Neuronal stem cell (in vitro differentiated cells): ENCODE measurements around the gene EGFL8.

Source experiments
- DNase-seq: peaks from one replicate; pipeline ENCODE4 v3.0.0-alpha.2; 2013; ENCODE audit warnings: low spot score
- H2AFZ ChIP-seq: one replicate; pipeline ENCODE4 v1.6.1; 2013; ENCODE audit warnings: mild to moderate bottlenecking, low read length, inconsistent platforms
- H2AK5ac ChIP-seq: 2 replicates; pipeline ENCODE4 v1.6.1; 2013; ENCODE audit warnings: low read depth, mild to moderate bottlenecking, inconsistent platforms, low read length, moderate library complexity, mixed read lengths
- H2BK120ac ChIP-seq: 2 replicates; pipeline ENCODE4 v1.6.1; 2013; ENCODE audit warnings: low read depth, mild to moderate bottlenecking, inconsistent platforms, low read length, moderate library complexity, mixed read lengths
- H2BK12ac ChIP-seq: one replicate; pipeline ENCODE4 v1.6.1; 2013; ENCODE audit warnings: low read length, inconsistent platforms
- H2BK15ac ChIP-seq: 2 replicates; pipeline ENCODE4 v1.6.1; 2013; ENCODE audit warnings: mild to moderate bottlenecking, low read length, inconsistent platforms, mixed read lengths
- H2BK5ac ChIP-seq: one replicate; pipeline ENCODE4 v1.6.1; 2013; ENCODE audit warnings: inconsistent platforms, mild to moderate bottlenecking, low read length, moderate library complexity
- H3K14ac ChIP-seq: one replicate; pipeline ENCODE4 v1.6.1; 2013; ENCODE audit warnings: low read length, inconsistent platforms
- H3K18ac ChIP-seq: 2 replicates; pipeline ENCODE4 v1.6.1; 2013; ENCODE audit warnings: low read length, inconsistent platforms
- H3K23ac ChIP-seq: 2 replicates; pipeline ENCODE4 v1.6.1; 2013; ENCODE audit warnings: low read depth, mild to moderate bottlenecking, mixed read lengths, low read length, inconsistent platforms; ENCODE audit not compliant: poor library complexity
- H3K27ac ChIP-seq: replicated peaks from 3 replicates; pipeline ENCODE4 v1.5.1; 2013; ENCODE audit warnings: low read length, inconsistent platforms
- H3K27me3 ChIP-seq, 3 experiments: 2 replicates each; pipeline ENCODE4 v1.6.1; 2013; ENCODE audit warnings: low read length in 3 of 3, mild to moderate bottlenecking in 2 of 3, inconsistent platforms in 1 of 3, low read depth in 1 of 3, mixed read lengths in 1 of 3, moderate library complexity in 1 of 3; ENCODE audit not compliant: control insufficient read depth in 3 of 3, insufficient read depth in 3 of 3
- H3K36me3 ChIP-seq, 2 donors: replicated peaks in 1 of 2; 2 replicates each; pipeline ENCODE4 v1.6.1; 2013; ENCODE audit warnings: low read length in 2 of 2; ENCODE audit not compliant: control insufficient read depth in 2 of 2, insufficient read depth in 2 of 2
- H3K4ac ChIP-seq: 2 replicates; pipeline ENCODE4 v1.6.1; 2013; ENCODE audit warnings: inconsistent platforms, mild to moderate bottlenecking, low read length, moderate library complexity
- H3K4me1 ChIP-seq, 2 donors: 1 replicate in 1 of 2; 2 replicates in 1 of 2; pipeline ENCODE4 v1.6.1; 2013; ENCODE audit warnings: low read length in 2 of 2, low read depth in 1 of 2; ENCODE audit not compliant: control insufficient read depth in 2 of 2, insufficient read depth in 1 of 2
- H3K4me2 ChIP-seq: one replicate; pipeline ENCODE4 v1.6.1; 2013; ENCODE audit warnings: mild to moderate bottlenecking, low read length, inconsistent platforms; ENCODE audit not compliant: insufficient read depth, poor library complexity, severe bottlenecking
- H3K4me3 ChIP-seq, 2 donors: 2 replicates each; pipeline ENCODE4 v1.5.1; 2013; ENCODE audit warnings: low read length in 2 of 2, mild to moderate bottlenecking in 2 of 2, inconsistent platforms in 1 of 2, moderate library complexity in 1 of 2
- H3K79me1 ChIP-seq: one replicate; pipeline ENCODE4 v1.6.1; 2013; ENCODE audit warnings: low read depth, mild to moderate bottlenecking, inconsistent platforms, low read length, moderate library complexity
- H3K9ac ChIP-seq: one replicate; pipeline ENCODE4 v1.6.1; 2013; ENCODE audit warnings: mild to moderate bottlenecking, low read depth, low read length, inconsistent platforms; ENCODE audit not compliant: poor library complexity
- H3K9me3 ChIP-seq, 2 donors: replicated peaks in 1 of 2; 2 replicates each; pipeline versions ENCODE3 to v1.6.1; 2013; ENCODE audit warnings: low read length in 2 of 2, mild to moderate bottlenecking in 2 of 2, inconsistent platforms in 1 of 2, low read depth in 1 of 2, mixed read lengths in 1 of 2, moderate library complexity in 1 of 2; ENCODE audit not compliant: control insufficient read depth in 2 of 2, insufficient read depth in 1 of 2
- H4K8ac ChIP-seq: one replicate; pipeline ENCODE4 v1.6.1; 2013; ENCODE audit warnings: low read depth, mild to moderate bottlenecking, inconsistent platforms, low read length, moderate library complexity
- H4K91ac ChIP-seq: one replicate; pipeline ENCODE4 v1.6.1; 2013; ENCODE audit warnings: low read length, low read depth, mild to moderate bottlenecking, inconsistent platforms; ENCODE audit not compliant: poor library complexity
- WGBS, 2 donors: extraction: QIAGEN DNeasy Blood & Tissue Kit; methylation state at CpG; one replicate each; pipeline ENCODE4 v1.1.7; 2013; ENCODE audit warnings: missing lambda C conversion rate in 2 of 2, mixed read lengths in 1 of 2; ENCODE audit not compliant: insufficient read length in 2 of 2, insufficient replicate concordance in 1 of 2; ENCODE audit errors: extremely low coverage in 2 of 2; 5-methylcytosine and 5-hydroxymethylcytosine counted together

EGFL8 gene

GRCh38 chr6:32117461-32117860 is 46.9 kb upstream of the EGFL8 start:
- Histone ChIP-seq H3K4me3 (no peak overlapping the region), H2AK5ac (no peak overlapping the region), H3K9me3 (peaks cover 0 to 2% of the 10 kb centered on the region in 2 donors), H4K91ac (no peak overlapping the region), H4K8ac (no peak overlapping the region), H3K27me3 (no peaks in the 10 kb centered on the region), H2AFZ (no peak overlapping the region), H2BK5ac (no peak overlapping the region), H2BK12ac (no peak overlapping the region), H3K23ac (no peak overlapping the region), H3K4me2 (no peak overlapping the region), H3K79me1 (peaks cover 2% of the 10 kb centered on the region), H3K27ac (no peak overlapping the region), H3K4me1 (peaks cover 4 to 7% of the 10 kb centered on the region in 2 donors), H3K14ac (no peak overlapping the region), H2BK120ac (no peak overlapping the region), H3K9ac (no peak overlapping the region), H3K4ac (no peak overlapping the region), H3K18ac (no peak overlapping the region), H3K36me3 (peaks cover 53 to 72% of the 10 kb centered on the region in 2 donors), H2BK15ac (no peak overlapping the region)
- WGBS, 2 donors, result no CpG with 5 or more reads among the region's 9 CpGs
- DNase-seq, result no peak

- H2BK15ac ChIP-seq, result no peak overlapping the region
- no peak overlapping the region for H3K4me3 ChIP-seq
- H2AK5ac ChIP-seq, result no peak overlapping the region
- H3K36me3 ChIP-seq, result peaks cover 50 to 82% of the 10 kb centered on the region in 2 donors
- H4K91ac ChIP-seq, result no peak overlapping the region
- H4K8ac ChIP-seq, result no peak overlapping the region
- H3K4me1 ChIP-seq, result peaks cover 0 to 5% of the 10 kb centered on the region in 2 donors
- H2AFZ ChIP-seq, result peak overlapping the region; percentile 8
- H3K9ac ChIP-seq, result peak overlapping the region; percentile 50
- H3K23ac ChIP-seq, result no peak overlapping the region
- peak; percentile 67 for DNase-seq
- H3K9me3 ChIP-seq, result no peaks in the 10 kb centered on the region
- no peak overlapping the region for H3K14ac ChIP-seq
- H2BK12ac ChIP-seq, result no peak overlapping the region
- no peaks in the 10 kb centered on the region for H3K27me3 ChIP-seq
- H2BK120ac ChIP-seq, result no peak overlapping the region
- H3K4ac ChIP-seq, result no peak overlapping the region
- WGBS, 2 donors, result no CpG with 5 or more reads among the region's 17 CpGs
- peaks cover 5% of the 10 kb centered on the region for H3K79me1 ChIP-seq
- no peak overlapping the region for H3K27ac ChIP-seq
- H3K4me2 ChIP-seq, result no peak overlapping the region
- no peak overlapping the region for H3K18ac ChIP-seq
- H2BK5ac ChIP-seq, result no peak overlapping the region
Observed at GRCh38 chr6:32118782-32119628, 45.4 kb upstream of the EGFL8 start.

GRCh38 chr6:32120573-32121059 is 43.8 kb upstream of the EGFL8 start:
- no peak overlapping the region for H2AK5ac ChIP-seq
- WGBS, 2 donors, result no CpG with 5 or more reads among the region's 12 CpGs
- H3K4ac ChIP-seq, result no peak overlapping the region
- DNase-seq, result no peak
- no peak overlapping the region for H3K14ac ChIP-seq
- no peak overlapping the region for H2BK12ac ChIP-seq
- no peak overlapping the region for H3K4me3 ChIP-seq
- no peak overlapping the region for H2AFZ ChIP-seq
- no peak overlapping the region for H3K23ac ChIP-seq
- no peaks in the 10 kb centered on the region for H3K27me3 ChIP-seq
- H3K36me3 ChIP-seq, result peaks cover 52 to 85% of the 10 kb centered on the region in 2 donors
- no peak overlapping the region for H3K9ac ChIP-seq
- H3K79me1 ChIP-seq, result peaks cover 5% of the 10 kb centered on the region
- no peak overlapping the region for H3K4me2 ChIP-seq
- no peak overlapping the region for H3K18ac ChIP-seq
- no peak overlapping the region for H3K27ac ChIP-seq
- no peak overlapping the region for H4K8ac ChIP-seq
- no peak overlapping the region for H2BK15ac ChIP-seq
- no peak overlapping the region for H2BK120ac ChIP-seq
- H4K91ac ChIP-seq, result no peak overlapping the region
- H3K4me1 ChIP-seq, result peaks cover 0 to 5% of the 10 kb centered on the region in 2 donors
- H2BK5ac ChIP-seq, result no peak overlapping the region
- no peaks in the 10 kb centered on the region for H3K9me3 ChIP-seq

GRCh38 chr6:32123681-32124080 is 40.7 kb upstream of the EGFL8 start:
- Histone ChIP-seq H3K79me1 (peaks cover 4% of the 10 kb centered on the region), H3K9ac (no peak overlapping the region), H2AFZ (no peak overlapping the region), H3K27me3 (no peaks in the 10 kb centered on the region), H3K4me3 (no peak overlapping the region), H2BK5ac (no peak overlapping the region), H2BK15ac (no peak overlapping the region), H3K4me2 (no peak overlapping the region), H3K14ac (no peak overlapping the region), H3K27ac (no peak overlapping the region), H4K91ac (no peak overlapping the region), H3K4ac (no peak overlapping the region), H3K18ac (no peak overlapping the region), H3K4me1 (peaks cover 8 to 15% of the 10 kb centered on the region in 2 donors), H2AK5ac (no peak overlapping the region), H2BK12ac (no peak overlapping the region), H2BK120ac (no peak overlapping the region), H3K23ac (no peak overlapping the region), H3K9me3 (no peaks in the 10 kb centered on the region), H3K36me3 (peaks cover 31 to 69% of the 10 kb centered on the region in 2 donors), H4K8ac (no peak overlapping the region)
- DNase-seq, result no peak
- WGBS, 2 donors, result no CpG with 5 or more reads among the region's 4 CpGs
